GM12873 (cell line): ENCODE measurements around the gene EDN2.
A peak's percentile ranks its signal among the peaks of the same experiment; 100 is the strongest.

ENCODE experiments used
- TF ChIP-seq, protein P1 (sequence below): IDR thresholded peaks from 2 replicates; pipeline ENCODE4 v1.5.1; 2012; ENCODE audit warnings: low read depth, mild to moderate bottlenecking, moderate library complexity, low read length, control low read depth; ENCODE audit not compliant: insufficient read depth; ENCODE audit errors: missing control alignments

Gene EDN2

DNA sequence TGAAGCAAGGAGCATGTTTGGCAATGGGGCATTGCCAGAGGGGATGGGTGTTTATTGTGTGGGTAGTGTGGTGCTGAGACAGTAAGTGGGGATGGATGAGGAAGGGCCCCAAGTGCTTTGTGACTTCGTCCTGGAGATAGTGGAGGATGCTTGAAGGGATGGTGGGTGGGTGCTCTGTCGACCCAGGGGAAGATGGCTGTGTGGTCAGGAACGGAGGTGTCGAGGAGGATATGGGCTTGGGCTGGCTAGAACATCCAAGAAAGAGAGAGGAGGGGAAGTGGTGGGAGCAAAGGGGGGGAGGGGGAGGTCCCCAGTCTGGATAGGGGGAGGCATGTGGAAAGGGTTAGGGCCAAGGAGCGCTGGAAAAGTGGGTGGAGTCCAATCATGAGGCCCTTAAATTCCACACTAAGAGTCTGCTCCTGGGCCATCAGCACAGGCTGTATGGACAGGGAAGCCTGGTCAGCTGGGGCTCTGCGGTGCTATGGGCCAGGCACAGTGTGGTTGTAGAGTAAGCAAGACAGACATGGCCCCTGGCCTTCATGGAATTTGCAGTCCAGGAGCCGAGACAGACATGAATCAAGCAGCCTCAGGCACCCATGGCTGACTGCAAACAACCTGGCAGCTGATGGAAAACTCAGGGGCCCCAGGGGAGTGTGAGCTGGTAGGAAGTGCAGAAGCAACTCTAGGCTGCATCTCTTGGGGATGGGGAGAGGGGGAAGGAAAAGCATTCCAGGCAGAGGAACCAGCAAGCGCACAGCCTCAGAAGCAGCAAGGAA is 36.3 kb downstream of the EDN2 start:
- TF ChIP-seq, protein P1, sequence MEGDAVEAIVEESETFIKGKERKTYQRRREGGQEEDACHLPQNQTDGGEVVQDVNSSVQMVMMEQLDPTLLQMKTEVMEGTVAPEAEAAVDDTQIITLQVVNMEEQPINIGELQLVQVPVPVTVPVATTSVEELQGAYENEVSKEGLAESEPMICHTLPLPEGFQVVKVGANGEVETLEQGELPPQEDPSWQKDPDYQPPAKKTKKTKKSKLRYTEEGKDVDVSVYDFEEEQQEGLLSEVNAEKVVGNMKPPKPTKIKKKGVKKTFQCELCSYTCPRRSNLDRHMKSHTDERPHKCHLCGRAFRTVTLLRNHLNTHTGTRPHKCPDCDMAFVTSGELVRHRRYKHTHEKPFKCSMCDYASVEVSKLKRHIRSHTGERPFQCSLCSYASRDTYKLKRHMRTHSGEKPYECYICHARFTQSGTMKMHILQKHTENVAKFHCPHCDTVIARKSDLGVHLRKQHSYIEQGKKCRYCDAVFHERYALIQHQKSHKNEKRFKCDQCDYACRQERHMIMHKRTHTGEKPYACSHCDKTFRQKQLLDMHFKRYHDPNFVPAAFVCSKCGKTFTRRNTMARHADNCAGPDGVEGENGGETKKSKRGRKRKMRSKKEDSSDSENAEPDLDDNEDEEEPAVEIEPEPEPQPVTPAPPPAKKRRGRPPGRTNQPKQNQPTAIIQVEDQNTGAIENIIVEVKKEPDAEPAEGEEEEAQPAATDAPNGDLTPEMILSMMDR = no peak

DNA sequence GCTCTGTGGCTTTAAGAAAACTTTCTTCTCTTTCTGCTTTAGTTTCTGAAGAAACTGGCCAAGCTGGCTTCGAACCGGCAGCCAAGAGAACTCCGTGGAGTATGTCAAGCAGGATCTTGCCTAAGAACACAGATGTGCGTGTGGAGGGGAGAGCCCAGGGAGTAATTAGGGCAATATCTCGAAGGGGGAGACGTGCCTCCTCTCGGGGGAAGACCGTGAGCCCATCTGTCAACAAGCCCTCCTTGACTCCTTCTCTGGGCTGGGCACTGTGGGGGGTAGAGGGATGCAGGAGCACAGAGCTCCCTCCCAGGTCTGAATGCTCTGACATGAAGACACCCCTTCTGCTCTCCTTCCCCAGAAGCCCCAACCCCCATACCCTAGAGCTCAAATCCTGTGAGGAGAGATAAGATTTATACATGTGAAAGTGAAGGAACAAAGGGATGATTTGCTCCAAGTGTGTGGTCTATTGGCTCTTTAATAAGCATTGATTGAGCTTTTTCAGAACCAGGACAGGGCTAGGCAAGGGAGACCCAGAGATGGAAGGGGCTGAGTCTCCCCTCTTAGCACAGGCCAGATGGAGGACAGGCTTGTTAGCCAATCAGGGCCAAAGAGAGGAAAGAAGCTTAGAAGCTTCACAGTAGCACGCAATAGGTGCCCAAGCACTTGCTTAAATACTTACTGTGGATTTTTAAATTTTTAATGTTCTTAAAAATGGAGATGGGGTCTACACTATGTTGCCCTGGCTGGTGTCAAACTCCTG is 37.5 kb downstream of the EDN2 start:
- TF ChIP-seq, protein P1 = no peak

DNA sequence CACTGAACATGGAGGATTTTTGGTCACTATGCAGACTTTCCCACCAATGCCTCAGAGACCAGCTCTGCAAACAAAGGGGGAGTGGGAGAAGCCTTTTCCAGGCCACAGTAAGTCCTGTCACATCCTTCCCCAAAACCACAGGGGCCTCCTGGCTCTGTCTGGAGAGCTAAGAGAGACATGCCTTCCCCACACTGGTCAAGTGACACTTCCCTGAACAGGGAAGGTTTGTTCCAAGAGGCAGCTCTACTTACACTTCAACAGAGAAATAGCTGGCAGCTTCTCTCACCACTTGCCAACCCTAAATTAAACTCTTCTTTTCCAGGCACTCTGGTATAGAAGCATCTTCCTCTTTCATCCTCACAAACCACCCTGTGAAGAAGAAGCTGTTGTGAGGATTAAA is 39.7 kb downstream of the EDN2 start:
- TF ChIP-seq, protein P1 = no peak

DNA sequence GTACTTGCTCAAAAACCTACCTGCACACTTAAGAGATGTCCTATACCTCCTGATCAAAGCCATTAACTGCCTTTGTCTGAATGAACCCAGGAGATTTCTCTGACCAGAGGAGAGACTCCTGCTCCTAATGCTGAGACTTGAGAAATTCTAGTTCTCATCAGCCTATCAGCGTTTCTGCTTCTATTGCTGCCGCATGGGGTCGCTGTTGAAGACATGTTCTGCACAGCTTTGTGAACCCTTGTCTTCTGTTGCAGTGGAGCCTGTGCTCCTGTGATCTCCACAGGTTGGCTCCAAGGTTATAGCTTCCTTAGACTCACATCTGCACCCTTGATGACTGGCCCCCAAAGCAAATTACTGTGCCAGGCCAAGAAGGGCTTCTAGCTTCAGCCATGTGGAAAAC is 40.2 kb downstream of the EDN2 start:
- TF ChIP-seq, protein P1 = peak; percentile 44

DNA sequence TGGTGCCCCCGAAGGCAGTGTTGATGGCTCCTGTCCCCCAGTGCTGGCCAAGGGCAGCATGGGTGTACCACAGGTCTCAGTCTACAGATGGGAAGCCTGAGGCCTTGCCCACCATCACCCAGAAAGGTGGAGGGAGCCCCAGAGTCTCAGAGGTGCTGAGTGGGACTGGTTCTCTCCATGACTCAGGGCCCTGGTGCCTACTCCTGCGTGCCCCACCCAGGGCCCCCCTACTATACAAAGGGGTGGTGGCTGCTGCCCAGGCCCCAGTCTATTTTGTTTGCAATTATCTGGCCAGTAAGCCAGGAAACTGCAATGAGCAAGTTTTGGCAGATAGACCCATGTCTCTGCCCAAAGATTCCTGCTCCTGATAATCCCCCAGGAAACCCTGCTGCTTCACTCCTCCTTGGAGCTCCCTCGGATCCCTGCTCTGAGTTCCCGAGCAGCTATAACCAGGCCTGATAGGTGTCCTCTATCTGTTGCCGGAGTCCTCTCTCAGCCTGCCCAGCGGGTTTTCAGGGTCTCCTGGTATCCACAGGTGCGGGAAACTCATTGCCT is 41.7 kb downstream of the EDN2 start:
- TF ChIP-seq, protein P1 = no peak

DNA sequence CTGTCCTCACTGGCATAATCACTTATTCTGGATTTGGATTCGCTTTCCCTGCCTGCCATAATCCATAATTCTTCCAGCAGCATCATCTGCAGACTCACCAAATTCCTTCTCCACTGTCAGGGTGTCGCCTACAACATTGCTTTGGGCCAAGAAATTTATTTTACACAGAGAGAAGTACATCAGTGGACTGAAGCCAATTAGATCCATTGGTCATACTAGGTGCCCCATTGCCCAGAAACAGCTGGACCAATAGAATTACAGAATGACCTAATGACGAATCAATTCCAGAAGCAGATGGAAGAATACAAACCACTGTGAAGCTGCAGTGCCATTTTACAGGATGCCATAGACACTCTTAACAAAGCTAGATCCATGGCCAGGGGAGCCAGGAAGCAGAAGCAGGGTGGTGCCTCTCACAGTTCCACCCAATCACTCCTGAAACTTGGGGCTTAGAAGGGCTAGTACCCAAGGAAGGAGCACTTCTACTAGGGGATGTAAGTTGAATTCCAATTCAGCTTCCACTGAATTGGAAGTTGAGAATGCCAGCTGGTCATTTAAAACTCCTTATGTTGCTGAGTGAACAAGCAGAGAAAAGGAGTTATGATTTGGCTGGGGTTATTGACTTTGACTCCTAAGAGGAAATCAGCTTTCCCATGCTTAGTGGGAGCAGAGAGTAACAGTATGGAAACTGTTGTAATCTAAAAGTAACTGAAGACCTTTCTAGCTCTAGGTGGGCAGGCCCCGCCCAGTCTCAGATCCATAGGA is 44.0 kb downstream of the EDN2 start:
- TF ChIP-seq, protein P1 = no peak
